GM18951 (cell line): ENCODE measurements around the gene GATA2.

Experiments
- POLR2A ChIP-seq: IDR thresholded peaks from 4 replicates; pipeline ENCODE4 v1.6.1; 2011; ENCODE audit warnings: mild to moderate bottlenecking; ENCODE audit not compliant: insufficient read length, insufficient read depth; ENCODE audit errors: extremely low read depth
- in situ Hi-C: fragments of 300-500 bp; cut with MboI; formaldehyde crosslinking; loops from one replicate; pipeline ENCODE4 v1.12.0; 2022; ENCODE audit warnings: low sequenced_read_pairs, mixed read lengths, inconsistent platforms; ENCODE audit not compliant: unreplicated experiment

GATA2 gene

GRCh38 chr3:128432301-128432970 is 60.6 kb downstream of the GATA2 start:
- in situ Hi-C loops: loop anchor here (10.0 kb wide), 1 partner anchor 62 kb away; the partner anchor contains the start of gene GATA2
- TF ChIP-seq POLR2A: no peak

DNA sequence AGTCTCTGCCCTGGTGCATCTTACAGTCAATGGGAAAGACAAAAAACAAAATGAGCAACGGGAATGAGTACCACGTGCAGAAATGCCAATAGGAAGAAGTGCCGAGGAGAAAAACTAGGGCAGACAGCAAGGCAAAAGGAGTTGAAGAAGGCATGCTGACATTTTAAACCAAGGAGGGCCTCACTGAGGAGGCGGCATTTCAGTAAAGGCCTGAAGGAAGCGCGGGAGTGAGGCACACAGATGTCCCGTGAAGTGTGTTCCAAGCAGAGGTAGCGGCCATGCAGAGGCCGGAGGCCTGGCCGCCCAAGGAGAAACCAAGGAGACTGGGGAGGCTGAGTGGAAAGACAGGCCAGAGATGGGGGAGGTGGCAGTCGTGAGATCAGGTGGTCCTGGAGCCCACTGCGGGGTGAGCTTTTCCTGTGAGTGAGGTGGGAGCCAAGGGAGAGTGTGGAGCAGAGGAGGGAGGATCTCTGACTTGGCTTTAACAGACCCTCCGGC is 61.1 kb downstream of the GATA2 start:
- no peak for TF ChIP-seq POLR2A
- in situ Hi-C loops: loop anchor here (10.0 kb wide), 1 partner anchor 63 kb away; the partner anchor contains the start of gene GATA2

- no peak for TF ChIP-seq POLR2A
- in situ Hi-C loops: loop anchor here (10.0 kb wide), 1 partner anchor 64 kb away; the partner anchor contains the start of gene GATA2
These were observed 62.3 kb downstream of the GATA2 start for GRCh38 chr3:128430731-128431130.

GRCh38 chr3:128430301-128430700 is 62.7 kb downstream of the GATA2 start:
- no peak for TF ChIP-seq POLR2A
- in situ Hi-C loops: loop anchor here (10.0 kb wide), 1 partner anchor 64 kb away; the partner anchor contains the start of gene GATA2

DNA sequence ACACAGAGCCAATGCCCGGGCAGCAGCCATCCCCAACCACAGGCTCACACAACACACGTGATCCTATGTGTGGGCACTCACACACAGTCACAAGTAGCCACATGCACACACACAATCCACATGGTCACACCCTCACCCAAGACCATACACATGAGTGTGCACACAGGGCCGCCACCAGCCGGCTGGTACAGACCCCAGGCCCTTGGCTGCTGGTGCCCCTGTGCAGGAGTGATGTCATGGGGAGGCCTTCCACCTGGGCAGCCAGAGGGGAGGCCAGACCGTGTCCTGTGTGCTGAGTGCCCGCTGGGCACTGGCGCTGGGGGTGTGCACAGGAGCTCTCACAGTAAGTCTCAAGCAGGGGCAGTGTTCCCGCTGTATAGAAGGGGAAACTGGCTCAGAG is 63.2 kb downstream of the GATA2 start:
- in situ Hi-C loops: loop anchor here (10.0 kb wide), 1 partner anchor 65 kb away; the partner anchor contains the start of gene GATA2
- no peak for TF ChIP-seq POLR2A
